Measurements from ENCODE around the gene TAF1C. TPM values are rescaled to one million over a fixed set of nuclear protein-coding genes. Genes with fewer than 3 reads are reported as not detected.
A peak's percentile ranks its signal among the peaks of the same experiment; 100 is the strongest.

TAF1C gene
- total RNA-seq, 6 experiments from 2014 or later = 11.0 to 28.3 (median 19.3) TPM

GRCh38 chr16:84183572-84183875 is 3.3 kb downstream of the TAF1C start:
- Histone ChIP-seq H3K27ac (no peak overlapping the region), H3K4me1 (peaks cover 0 to 8% (median 2%) of the 10 kb centered on the region in 4 donors), H3K9me3 (no peaks in the 10 kb centered on the region), H3K4me3 (no peak overlapping the region), H3K36me3 (peaks cover 0 to 35% (median 5%) of the 10 kb centered on the region in 4 donors), H3K27me3 (no peaks in the 10 kb centered on the region)
- ATAC-seq (no peak), DNase-seq (peak in 1 of 3 donors; percentile 21)
- 100% methylated on average over 4 of the region's 5 CpGs for WGBS (ENCODE audit: insufficient coverage, low coverage, low lambda C conversion rate, missing lambda C conversion rate)
- intact Hi-C loops (cut with DNase I) = loop anchor here (10.0 kb wide), 1 partner anchor 99 kb away; no protein-coding TSS in a partner anchor
- TF ChIP-seq CTCF (IDR thresholded peaks at IDR 0.05) (no peak), POLR2A (IDR thresholded peaks at IDR 0.05) (no peak)

GRCh38 chr16:84182680-84183571 is 3.9 kb downstream of the TAF1C start:
- Histone ChIP-seq H3K36me3 (peaks cover 0 to 35% (median 5%) of the 10 kb centered on the region in 4 donors), H3K4me1 (peaks cover 0 to 8% (median 2%) of the 10 kb centered on the region in 4 donors), H3K9me3 (no peaks in the 10 kb centered on the region), H3K4me3 (no peak overlapping the region), H3K27me3 (no peaks in the 10 kb centered on the region), H3K27ac (no peak overlapping the region)
- TF ChIP-seq CTCF (IDR thresholded peaks at IDR 0.05) (no peak), POLR2A (IDR thresholded peaks at IDR 0.05) (no peak)
- WGBS (ENCODE audit: insufficient coverage, low coverage, low lambda C conversion rate, missing lambda C conversion rate) = 91% methylated on average over 7 of the region's 26 CpGs
- no peak for DNase-seq
- no peak for ATAC-seq
- intact Hi-C loops (cut with DNase I) = loop anchor here (10.0 kb wide), 1 partner anchor 98 kb away; no protein-coding TSS in a partner anchor

- DNase-seq (peak in 1 of 3 donors; percentile 31), ATAC-seq (no peak)
- H3K4me3 ChIP-seq = no peak overlapping the region
- H3K27me3 ChIP-seq = no peaks in the 10 kb centered on the region
- TF ChIP-seq CTCF (IDR thresholded peaks at IDR 0.05) (no peak), POLR2A (IDR thresholded peaks at IDR 0.05) (no peak)
- no peak overlapping the region for H3K27ac ChIP-seq
- H3K36me3 ChIP-seq = peaks cover 0 to 35% (median 5%) of the 10 kb centered on the region in 4 donors
- 100% methylated on average over 3 of the region's 18 CpGs for WGBS (ENCODE audit: insufficient coverage, low coverage, low lambda C conversion rate, missing lambda C conversion rate)
- H3K4me1 ChIP-seq = peaks cover 0 to 13% (median 8%) of the 10 kb centered on the region in 4 donors
- H3K9me3 ChIP-seq = no peaks in the 10 kb centered on the region
- intact Hi-C loops (cut with DNase I) = loop anchor here (10.0 kb wide), 1 partner anchor 97 kb away; no protein-coding TSS in a partner anchor
Observed at GRCh38 chr16:84182104-84182503, 4.8 kb downstream of the TAF1C start.

GRCh38 chr16:84181144-84181915 is 5.5 kb downstream of the TAF1C start:
- no peak overlapping the region for H3K27ac ChIP-seq
- no peak for ATAC-seq
- intact Hi-C loops (cut with DNase I) = loop anchor here (10.0 kb wide), 1 partner anchor 97 kb away; no protein-coding TSS in a partner anchor
- 83% methylated on average over 2 of the region's 41 CpGs for WGBS (ENCODE audit: insufficient coverage, low coverage, low lambda C conversion rate, missing lambda C conversion rate)
- no peaks in the 10 kb centered on the region for H3K9me3 ChIP-seq
- H3K27me3 ChIP-seq = no peaks in the 10 kb centered on the region
- no peak for DNase-seq
- TF ChIP-seq POLR2A (IDR thresholded peaks at IDR 0.05) = no peak
- no peak for TF ChIP-seq CTCF (IDR thresholded peaks at IDR 0.05)
- H3K36me3 ChIP-seq = peaks cover 0 to 35% (median 5%) of the 10 kb centered on the region in 4 donors
- no peak overlapping the region for H3K4me3 ChIP-seq
- H3K4me1 ChIP-seq = peaks cover 0 to 21% (median 12%) of the 10 kb centered on the region in 4 donors
